GM12878 (cell line): ENCODE results near the gene AVL9. TPM values are rescaled to one million over a fixed set of nuclear protein-coding genes. Genes with fewer than 3 reads are reported as not detected.

Experiments used
- ATAC-seq: fragments of 200-7000 bp; cut with Tn5 transposase; 3 replicates; pipeline ENCODE4 v1.9.1; 2020; ENCODE audit warnings: mild to moderate bottlenecking, moderate library complexity
- BruUV-seq: library from RNA; stranded (reverse); fragments of 400-500 nt; replicated peaks from 2 replicates; lab custom pipeline; 2021; lab: Mats Ljungman, UMichigan
- CTCF ChIA-PET: fragments of 300-600 bp; sonication (Branson Sonifier 250); formaldehyde crosslinking; extraction: SDS; loops from one replicate; lab custom pipeline; 2021; ENCODE audit warnings: inconsistent platforms; lab: Yijun Ruan, JAX
- POLR2A ChIA-PET: fragments of 350-600 bp; formaldehyde crosslinking; extraction: SDS; loops from one replicate; lab custom pipeline; 2021; ENCODE audit warnings: inconsistent platforms; lab: Charles Lee
- RAD21 ChIA-PET: fragments of 300-600 bp; sonication (Branson Sonifier 250); formaldehyde crosslinking; loops from one replicate; lab custom pipeline; 2023; ENCODE audit warnings: antibody characterized with exemption; ENCODE audit not compliant: unreplicated experiment; lab: Charles Lee
- SMC1A ChIA-PET: fragments of 300-600 bp; sonication (Branson Sonifier 250); formaldehyde crosslinking; loops from one replicate; lab custom pipeline; 2023; ENCODE audit not compliant: unreplicated experiment, uncharacterized antibody; lab: Charles Lee
- DNase-seq: peaks from one replicate; pipeline ENCODE4 v3.0.0-alpha.2; 2011; ENCODE audit warnings: low read depth, low spot score
- FAIRE-seq: peaks from 3 replicates; lab custom pipeline; 2011; peaks lifted over from hg19 to GRCh38; lab: Jason Lieb, UNC
- H2AFZ ChIP-seq: 2 replicates; pipeline ENCODE4 v1.6.0; 2011; ENCODE audit warnings: low read depth, low read length, control low read depth; ENCODE audit not compliant: control insufficient read depth
- H3K27ac ChIP-seq: 2 replicates; pipeline ENCODE4 v1.5.1; 2011; ENCODE audit warnings: control low read depth; ENCODE audit not compliant: control insufficient read depth, insufficient read depth
- H3K27me3 ChIP-seq, 2 experiments: replicated peaks in 1 of 2; 2 replicates each; pipeline versions ENCODE4 v1.6.0 to v1.6.1; 2011; ENCODE audit warnings: low read length in 1 of 2; ENCODE audit not compliant: control insufficient read depth in 2 of 2, insufficient read depth in 2 of 2
- H3K36me3 ChIP-seq, 2 experiments: 2 replicates each; pipeline ENCODE4 v1.5.1; 2011; ENCODE audit warnings: low read length in 1 of 2; ENCODE audit not compliant: control insufficient read depth in 2 of 2, insufficient read depth in 2 of 2
- H3K4me1 ChIP-seq: 2 replicates; pipeline ENCODE4 v1.6.1; 2011; ENCODE audit warnings: mild to moderate bottlenecking, low read length, moderate library complexity, mixed read lengths; ENCODE audit not compliant: control insufficient read depth, insufficient read depth
- H3K4me2 ChIP-seq: 2 replicates; pipeline ENCODE4 v1.6.0; 2011; ENCODE audit warnings: control low read depth; ENCODE audit not compliant: control insufficient read depth, insufficient read depth
- H3K4me3 ChIP-seq: fragments of 200-600 bp; sonication (generic); 2 replicates; pipeline ENCODE4 v1.5.1; 2016
- H3K79me2 ChIP-seq: 2 replicates; pipeline ENCODE4 v1.6.0; 2011; ENCODE audit warnings: low read length; ENCODE audit not compliant: control insufficient read depth, insufficient read depth
- H3K9ac ChIP-seq: 2 replicates; pipeline ENCODE4 v1.8.0; 2011; ENCODE audit warnings: low read length, control low read depth, mixed read lengths; ENCODE audit not compliant: control insufficient read depth, insufficient read depth
- H3K9me3 ChIP-seq: replicated peaks from 3 replicates; pipeline ENCODE4 v1.5.1; 2011; ENCODE audit warnings: mild to moderate bottlenecking, low read length; ENCODE audit not compliant: control insufficient read depth, insufficient read depth
- H4K20me1 ChIP-seq: 2 replicates; pipeline ENCODE4 v1.6.0; 2011; ENCODE audit not compliant: control insufficient read depth, insufficient read depth
- CHD4 ChIP-seq: fragments of 200-600 bp; sonication (generic); IDR thresholded peaks from 2 replicates; pipeline ENCODE4 v1.6.1; 2016; ENCODE audit warnings: mild to moderate bottlenecking
- FOXK2 ChIP-seq: fragments of 450-650 bp; IDR thresholded peaks from 2 replicates; pipeline ENCODE4 v1.6.1; 2017; ENCODE audit warnings: mild to moderate bottlenecking, moderate library complexity
- LARP7 ChIP-seq: fragments of 450-650 bp; IDR thresholded peaks from 2 replicates; pipeline ENCODE4 v1.6.1; 2017; ENCODE audit warnings: mild to moderate bottlenecking
- MEF2B ChIP-seq: fragments of 450-650 bp; IDR thresholded peaks from 2 replicates; pipeline ENCODE4 v1.6.1; 2018; ENCODE audit warnings: mild to moderate bottlenecking, moderate library complexity; ENCODE audit not compliant: partially characterized antibody, poor library complexity, severe bottlenecking
- SP1 ChIP-seq: IDR thresholded peaks from one replicate; pipeline ENCODE4 v1.6.1; 2011; ENCODE audit warnings: low read depth, low read length
- SREBF2 ChIP-seq: IDR thresholded peaks from 2 replicates; pipeline ENCODE4 v1.6.1; 2012; ENCODE audit warnings: mild to moderate bottlenecking, low read length
- SUPT20H ChIP-seq: IDR thresholded peaks from 2 replicates; pipeline ENCODE4 v1.6.1; 2011; ENCODE audit warnings: low read depth, mild to moderate bottlenecking, low read length, moderate library complexity, borderline replicate concordance; ENCODE audit not compliant: control insufficient read depth
- WRNIP1 ChIP-seq: IDR thresholded peaks from 2 replicates; pipeline ENCODE4 v1.6.1; 2011; ENCODE audit warnings: low read depth, low read length, improper control_type of control experiment, borderline replicate concordance
- YBX1 ChIP-seq: fragments of 450-650 bp; IDR thresholded peaks from 2 replicates; pipeline ENCODE4 v1.6.1; 2016; ENCODE audit warnings: antibody characterized with exemption
- ZNF274 ChIP-seq: IDR thresholded peaks from one replicate; pipeline ENCODE4 v1.8.0; 2011; ENCODE audit not compliant: insufficient read length, insufficient read depth
- WGBS: methylation state at CpG from one replicate; pipeline ENCODE4 v1.1.6; 2016; ENCODE audit warnings: low lambda C conversion rate; ENCODE audit not compliant: insufficient replicate concordance, insufficient coverage; ENCODE audit errors: missing lambda C conversion rate; 5-methylcytosine and 5-hydroxymethylcytosine counted together
- in situ Hi-C: fragments of 300-500 bp; cut with MboI; formaldehyde crosslinking; loops from 9 replicates; pipeline ENCODE4 v1.14.3; 2018; ENCODE audit warnings: mixed read lengths
- intact Hi-C: fragments of 100-400 bp; cut with micrococcal nuclease; formaldehyde crosslinking; loops from one replicate; pipeline ENCODE4 v1.14.2; 2022; ENCODE audit not compliant: unreplicated experiment
- polyA plus RNA-seq, 11 experiments: library from polyadenylated mRNA; depleted of rRNA in 4 of 11; unstranded in 6 of 11; stranded (reverse) in 5 of 11; fragments of >200 nt; fragmentation: Nextera tagmentation in 4 of 11; fragmentation: Illumina TruSeq in 1 of 11; extraction: Ambion mirVana in 4 of 11; extraction: Trizol in 1 of 11; gene quantifications; 1 replicate in 1 of 11; 2 replicates in 10 of 11; pipeline versions ENCODE4 v1.2.1 to v1.2.3, GENCODE V29; 2011 to 2016; ENCODE audit warnings: inconsistent platforms in 2 of 11, missing spikeins in 2 of 11, low read depth in 1 of 11
- total RNA-seq, 4 experiments: library from RNA; depleted of rRNA in 3 of 4; stranded (reverse); fragments of >200 nt in 3 of 4; fragmentation: Illumina TruSeq in 1 of 4; extraction: Trizol in 1 of 4; gene quantifications; 2 replicates each; pipeline versions ENCODE4 v1.2.1 to v1.2.3, GENCODE V29; 2013 to 2021
- TF ChIP-seq, protein P1 (sequence below): IDR thresholded peaks from 2 replicates; pipeline ENCODE4 v1.6.1; 2012; ENCODE audit warnings: low read length, inconsistent platforms
- TF ChIP-seq, protein P2 (sequence below): IDR thresholded peaks from 2 replicates; pipeline ENCODE4 v1.6.1; 2012; ENCODE audit warnings: low read depth, low read length, improper control_type of control experiment
- TF ChIP-seq, protein P3 (sequence below): IDR thresholded peaks from 2 replicates; pipeline ENCODE4 v1.6.1; 2011; ENCODE audit warnings: mild to moderate bottlenecking, low read depth, low read length, moderate library complexity; ENCODE audit not compliant: insufficient replicate concordance
- TF ChIP-seq, protein P4 (sequence below): IDR thresholded peaks from 2 replicates; pipeline ENCODE4 v1.6.1; 2012; ENCODE audit warnings: improper control_type of control experiment, low read depth, low read length; ENCODE audit not compliant: insufficient replicate concordance
- TF ChIP-seq, protein P5 (sequence below): IDR thresholded peaks from 2 replicates; pipeline ENCODE4 v1.6.1; 2012; ENCODE audit warnings: low read depth, low read length, improper control_type of control experiment

Gene AVL9
- total and polyA plus RNA-seq, 10 of the 15 experiments (the other 5 are each of a cell fraction or from before 2014, with no cell fraction given): 4.5 to 41.6 (median 20.1) TPM

DNA sequence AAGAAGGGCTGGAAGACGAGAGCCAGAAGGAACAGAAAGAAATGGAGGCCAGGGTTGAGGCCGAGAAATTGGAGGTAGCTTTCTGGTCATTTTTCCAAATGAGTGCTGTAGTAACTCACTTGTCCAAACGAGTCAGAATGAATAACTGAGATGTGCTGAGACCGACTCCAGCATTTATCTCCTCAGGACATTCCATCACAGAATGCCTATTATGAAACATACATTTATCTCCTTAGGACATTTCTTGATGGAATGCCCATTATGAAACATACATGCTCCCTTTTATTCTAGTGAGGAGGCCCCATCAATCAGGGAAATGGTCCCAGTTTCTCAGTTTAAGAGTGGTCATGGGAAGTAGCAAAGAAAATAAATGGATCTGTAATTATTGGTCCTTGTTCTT is 16.5 kb downstream of the AVL9 start (continued):
- no peak for TF ChIP-seq MEF2B
- no peak for TF ChIP-seq WRNIP1
- TF ChIP-seq LARP7: no peak
- TF ChIP-seq, protein P1, sequence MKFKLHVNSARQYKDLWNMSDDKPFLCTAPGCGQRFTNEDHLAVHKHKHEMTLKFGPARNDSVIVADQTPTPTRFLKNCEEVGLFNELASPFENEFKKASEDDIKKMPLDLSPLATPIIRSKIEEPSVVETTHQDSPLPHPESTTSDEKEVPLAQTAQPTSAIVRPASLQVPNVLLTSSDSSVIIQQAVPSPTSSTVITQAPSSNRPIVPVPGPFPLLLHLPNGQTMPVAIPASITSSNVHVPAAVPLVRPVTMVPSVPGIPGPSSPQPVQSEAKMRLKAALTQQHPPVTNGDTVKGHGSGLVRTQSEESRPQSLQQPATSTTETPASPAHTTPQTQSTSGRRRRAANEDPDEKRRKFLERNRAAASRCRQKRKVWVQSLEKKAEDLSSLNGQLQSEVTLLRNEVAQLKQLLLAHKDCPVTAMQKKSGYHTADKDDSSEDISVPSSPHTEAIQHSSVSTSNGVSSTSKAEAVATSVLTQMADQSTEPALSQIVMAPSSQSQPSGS: no peak
- no peak for TF ChIP-seq YBX1
- TF ChIP-seq, protein P2, sequence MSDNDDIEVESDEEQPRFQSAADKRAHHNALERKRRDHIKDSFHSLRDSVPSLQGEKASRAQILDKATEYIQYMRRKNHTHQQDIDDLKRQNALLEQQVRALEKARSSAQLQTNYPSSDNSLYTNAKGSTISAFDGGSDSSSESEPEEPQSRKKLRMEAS: no peak
- TF ChIP-seq SP1: no peak

DNA sequence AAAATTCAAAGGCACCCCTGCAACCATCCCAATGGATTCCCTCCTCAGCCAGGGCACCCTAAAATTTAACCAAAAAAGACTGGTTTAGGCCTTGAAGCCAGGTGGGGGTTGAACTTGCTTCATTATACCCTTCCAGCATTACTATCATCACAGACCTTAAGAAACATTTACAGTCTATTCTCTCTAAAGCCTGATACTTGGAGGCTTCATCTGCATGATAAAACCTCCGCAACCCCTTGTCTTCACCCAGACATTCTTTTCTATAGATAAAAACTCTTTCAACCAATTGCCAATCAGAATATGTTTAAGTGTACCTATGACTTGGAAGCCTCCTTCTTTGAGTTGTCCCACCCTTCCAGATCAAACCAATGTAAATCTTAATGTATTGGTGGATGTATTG is 17.9 kb downstream of the AVL9 start:
- Histone ChIP-seq H3K36me3 (peaks cover 0 to 8% of the 10 kb centered on the region in 2 experiments; a peak in 3 of 4 replicates), H3K4me2 (no peak overlapping the region)
- intact Hi-C loops: no loop called here
- TF ChIP-seq, protein P3, sequence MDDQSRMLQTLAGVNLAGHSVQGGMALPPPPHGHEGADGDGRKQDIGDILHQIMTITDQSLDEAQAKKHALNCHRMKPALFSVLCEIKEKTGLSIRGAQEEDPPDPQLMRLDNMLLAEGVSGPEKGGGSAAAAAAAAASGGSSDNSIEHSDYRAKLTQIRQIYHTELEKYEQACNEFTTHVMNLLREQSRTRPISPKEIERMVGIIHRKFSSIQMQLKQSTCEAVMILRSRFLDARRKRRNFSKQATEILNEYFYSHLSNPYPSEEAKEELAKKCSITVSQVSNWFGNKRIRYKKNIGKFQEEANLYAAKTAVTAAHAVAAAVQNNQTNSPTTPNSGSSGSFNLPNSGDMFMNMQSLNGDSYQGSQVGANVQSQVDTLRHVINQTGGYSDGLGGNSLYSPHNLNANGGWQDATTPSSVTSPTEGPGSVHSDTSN: no peak
- TF ChIP-seq ZNF274 (no peak), SREBF2 (no peak), CHD4 (no peak), SUPT20H (no peak), FOXK2 (no peak)
- TF ChIP-seq, protein P4, sequence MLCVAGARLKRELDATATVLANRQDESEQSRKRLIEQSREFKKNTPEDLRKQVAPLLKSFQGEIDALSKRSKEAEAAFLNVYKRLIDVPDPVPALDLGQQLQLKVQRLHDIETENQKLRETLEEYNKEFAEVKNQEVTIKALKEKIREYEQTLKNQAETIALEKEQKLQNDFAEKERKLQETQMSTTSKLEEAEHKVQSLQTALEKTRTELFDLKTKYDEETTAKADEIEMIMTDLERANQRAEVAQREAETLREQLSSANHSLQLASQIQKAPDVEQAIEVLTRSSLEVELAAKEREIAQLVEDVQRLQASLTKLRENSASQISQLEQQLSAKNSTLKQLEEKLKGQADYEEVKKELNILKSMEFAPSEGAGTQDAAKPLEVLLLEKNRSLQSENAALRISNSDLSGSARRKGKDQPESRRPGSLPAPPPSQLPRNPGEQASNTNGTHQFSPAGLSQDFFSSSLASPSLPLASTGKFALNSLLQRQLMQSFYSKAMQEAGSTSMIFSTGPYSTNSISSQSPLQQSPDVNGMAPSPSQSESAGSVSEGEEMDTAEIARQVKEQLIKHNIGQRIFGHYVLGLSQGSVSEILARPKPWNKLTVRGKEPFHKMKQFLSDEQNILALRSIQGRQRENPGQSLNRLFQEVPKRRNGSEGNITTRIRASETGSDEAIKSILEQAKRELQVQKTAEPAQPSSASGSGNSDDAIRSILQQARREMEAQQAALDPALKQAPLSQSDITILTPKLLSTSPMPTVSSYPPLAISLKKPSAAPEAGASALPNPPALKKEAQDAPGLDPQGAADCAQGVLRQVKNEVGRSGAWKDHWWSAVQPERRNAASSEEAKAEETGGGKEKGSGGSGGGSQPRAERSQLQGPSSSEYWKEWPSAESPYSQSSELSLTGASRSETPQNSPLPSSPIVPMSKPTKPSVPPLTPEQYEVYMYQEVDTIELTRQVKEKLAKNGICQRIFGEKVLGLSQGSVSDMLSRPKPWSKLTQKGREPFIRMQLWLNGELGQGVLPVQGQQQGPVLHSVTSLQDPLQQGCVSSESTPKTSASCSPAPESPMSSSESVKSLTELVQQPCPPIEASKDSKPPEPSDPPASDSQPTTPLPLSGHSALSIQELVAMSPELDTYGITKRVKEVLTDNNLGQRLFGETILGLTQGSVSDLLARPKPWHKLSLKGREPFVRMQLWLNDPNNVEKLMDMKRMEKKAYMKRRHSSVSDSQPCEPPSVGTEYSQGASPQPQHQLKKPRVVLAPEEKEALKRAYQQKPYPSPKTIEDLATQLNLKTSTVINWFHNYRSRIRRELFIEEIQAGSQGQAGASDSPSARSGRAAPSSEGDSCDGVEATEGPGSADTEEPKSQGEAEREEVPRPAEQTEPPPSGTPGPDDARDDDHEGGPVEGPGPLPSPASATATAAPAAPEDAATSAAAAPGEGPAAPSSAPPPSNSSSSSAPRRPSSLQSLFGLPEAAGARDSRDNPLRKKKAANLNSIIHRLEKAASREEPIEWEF: no peak
- TF ChIP-seq, protein P5, sequence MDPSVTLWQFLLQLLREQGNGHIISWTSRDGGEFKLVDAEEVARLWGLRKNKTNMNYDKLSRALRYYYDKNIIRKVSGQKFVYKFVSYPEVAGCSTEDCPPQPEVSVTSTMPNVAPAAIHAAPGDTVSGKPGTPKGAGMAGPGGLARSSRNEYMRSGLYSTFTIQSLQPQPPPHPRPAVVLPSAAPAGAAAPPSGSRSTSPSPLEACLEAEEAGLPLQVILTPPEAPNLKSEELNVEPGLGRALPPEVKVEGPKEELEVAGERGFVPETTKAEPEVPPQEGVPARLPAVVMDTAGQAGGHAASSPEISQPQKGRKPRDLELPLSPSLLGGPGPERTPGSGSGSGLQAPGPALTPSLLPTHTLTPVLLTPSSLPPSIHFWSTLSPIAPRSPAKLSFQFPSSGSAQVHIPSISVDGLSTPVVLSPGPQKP: no peak

More for the DNA sequence above, 17.9 kb downstream of the AVL9 start:
- Histone ChIP-seq H3K4me3 (no peak overlapping the region), H3K27ac (no peak overlapping the region), H2AFZ (no peak overlapping the region), H3K79me2 (peaks cover 37% of the 10 kb centered on the region), H3K9me3 (peaks cover 5% of the 10 kb centered on the region; the same call in 2 of the 3 replicates), H3K9ac (no peak overlapping the region), H4K20me1 (no peaks in the 10 kb centered on the region), H3K4me1 (peaks cover 20% of the 10 kb centered on the region), H3K27me3 (no peaks in the 10 kb centered on the region)
- ChIA-PET POLR2A (no interaction called here), SMC1A (interaction anchor here (1.9 kb wide), 1 partner anchor 12 kb away, joined by 7 read pairs; no protein-coding TSS in a partner anchor), RAD21 (no interaction called here), CTCF (no interaction called here)
- WGBS: 100% methylated on average over 1 of the region's 1 CpG
- in situ Hi-C loops: no loop called here
- ATAC-seq: no peak
- no TSS peak for BruUV-seq
- FAIRE-seq: no peak
- DNase-seq: no peak
